NCI-H526 treated with DMSO at 0.1 percent for 48 hours (cell line): ENCODE data around the gene FGF11.

ENCODE experiments used
- DNase-seq: peaks from one replicate; lab custom pipeline; 2025; lab: John Stamatoyannopoulos, UW

FGF11 gene

DNA sequence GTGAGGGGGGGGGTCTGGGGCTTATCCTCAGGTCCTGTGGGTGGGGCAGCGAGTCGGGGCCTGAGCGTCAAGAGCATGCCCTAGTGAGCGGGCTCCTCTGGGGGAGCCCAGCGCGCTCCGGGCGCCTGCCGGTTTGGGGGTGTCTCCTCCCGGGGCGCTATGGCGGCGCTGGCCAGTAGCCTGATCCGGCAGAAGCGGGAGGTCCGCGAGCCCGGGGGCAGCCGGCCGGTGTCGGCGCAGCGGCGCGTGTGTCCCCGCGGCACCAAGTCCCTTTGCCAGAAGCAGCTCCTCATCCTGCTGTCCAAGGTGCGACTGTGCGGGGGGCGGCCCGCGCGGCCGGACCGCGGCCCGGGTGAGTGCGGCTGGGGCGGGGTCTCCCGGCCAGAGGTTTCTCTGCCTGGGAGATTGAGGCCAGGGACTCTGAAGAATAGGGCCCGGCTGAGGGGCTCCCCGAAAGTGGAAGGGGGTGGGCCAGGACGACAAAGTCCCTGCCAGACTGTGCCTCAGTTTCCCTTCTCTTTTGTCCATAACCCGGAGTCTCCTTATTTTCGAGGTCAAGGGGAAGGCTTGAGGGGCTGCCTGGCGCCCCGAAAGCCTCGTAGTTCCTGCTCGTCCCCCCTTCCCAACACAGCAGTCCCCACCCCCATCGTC is at the start of gene FGF11:
TSS of gene FGF11 (plus strand) at position 51 of the 651 bp plus-strand sequence. CDS start at position 160, 109 bp downstream.
- no peak for DNase-seq

DNA sequence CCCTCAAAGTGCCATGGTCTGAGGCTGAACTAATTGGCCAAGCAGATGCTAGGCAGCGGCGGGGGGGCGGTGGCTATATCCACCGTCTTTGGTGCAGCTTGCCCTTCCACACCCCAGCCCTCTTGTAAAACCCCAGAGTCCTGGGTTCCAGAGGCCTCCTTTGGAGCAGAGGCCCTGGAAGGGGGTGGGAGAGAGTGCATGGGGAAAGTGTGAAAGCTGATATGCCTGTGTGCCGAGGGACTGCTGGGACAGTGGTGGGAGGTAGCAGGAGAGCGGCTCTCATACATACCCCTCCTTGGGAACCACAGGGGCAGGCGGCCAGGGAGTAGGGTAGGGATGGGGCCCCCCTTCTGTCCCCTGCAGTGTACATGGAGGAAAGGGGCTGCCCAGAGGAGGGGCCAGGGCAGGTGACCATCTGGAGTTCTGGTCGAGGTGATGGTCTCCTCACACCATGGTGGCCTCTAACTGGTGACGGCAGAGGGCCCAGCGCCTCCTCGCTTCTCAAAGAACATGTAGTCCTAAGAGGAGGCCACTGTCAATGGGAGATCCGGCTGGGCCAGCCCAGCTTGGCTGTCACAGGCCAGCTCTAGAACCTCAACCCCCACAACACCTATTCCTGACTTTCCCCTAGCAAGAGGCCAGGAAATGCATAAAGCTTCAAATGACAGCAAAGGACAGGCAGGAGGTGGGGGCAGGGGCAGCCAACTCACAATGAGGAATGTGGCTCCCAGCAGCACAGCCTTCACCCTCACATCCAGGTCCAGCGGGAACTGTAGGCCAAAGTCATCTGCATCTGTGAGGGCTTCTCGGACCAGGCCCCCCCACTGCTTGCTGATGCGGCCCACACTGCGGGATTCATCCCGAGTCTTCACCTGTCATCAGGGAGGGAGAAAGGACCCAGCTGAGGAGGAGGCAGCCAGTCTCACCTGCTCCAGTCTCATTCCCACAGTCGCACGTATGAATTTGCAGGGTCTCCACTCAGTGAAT is 49.1 kb upstream of the FGF11 start:
- DNase-seq, result no peak

GRCh38 chr17:7391307-7391706 is 48.0 kb upstream of the FGF11 start:
- DNase-seq, result no peak

- no peak for DNase-seq
Observed at GRCh38 chr17:7392696-7393612, 46.4 kb upstream of the FGF11 start.

DNA sequence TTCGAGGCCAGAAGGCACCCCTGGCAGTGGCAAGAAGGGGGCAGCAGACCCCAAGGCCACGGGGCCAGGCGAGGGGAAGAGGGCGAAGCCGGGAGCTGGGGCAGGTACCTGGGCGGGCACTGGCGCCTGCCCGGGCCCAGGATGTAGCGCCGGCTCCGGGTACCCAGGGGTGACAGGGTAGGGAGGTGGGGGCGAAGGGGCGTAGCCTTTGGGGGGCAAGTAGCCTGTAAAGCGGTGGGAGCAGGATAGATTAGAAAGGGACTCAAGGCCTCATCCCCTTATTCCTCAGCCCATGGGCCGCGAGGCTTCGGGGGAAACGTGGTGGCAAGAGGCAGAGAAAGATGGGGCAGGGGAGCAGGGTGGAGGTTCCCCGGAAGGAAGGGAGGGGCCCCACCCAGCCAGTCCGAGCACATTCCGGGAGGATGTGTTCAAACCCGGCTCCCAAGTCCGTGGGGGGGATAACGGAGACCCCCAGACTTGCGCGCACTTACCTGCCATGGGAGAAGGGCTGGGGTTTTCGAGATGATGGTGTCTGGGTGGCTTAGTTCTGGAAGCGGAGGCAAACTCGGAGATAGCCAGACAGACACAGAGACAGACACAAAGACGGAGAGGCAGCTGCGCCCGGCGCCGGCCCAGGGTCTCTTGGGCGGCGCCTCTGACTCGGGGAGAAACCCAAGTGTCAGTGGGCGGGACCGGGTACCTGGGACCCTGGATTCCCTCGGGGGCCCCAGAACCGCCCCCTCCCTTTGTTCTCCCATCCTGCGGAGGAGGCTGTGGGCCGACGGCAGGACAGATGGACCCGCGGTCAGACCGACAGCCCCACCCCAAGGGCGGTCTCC is 45.5 kb upstream of the FGF11 start:
- DNase-seq, result no peak

DNA sequence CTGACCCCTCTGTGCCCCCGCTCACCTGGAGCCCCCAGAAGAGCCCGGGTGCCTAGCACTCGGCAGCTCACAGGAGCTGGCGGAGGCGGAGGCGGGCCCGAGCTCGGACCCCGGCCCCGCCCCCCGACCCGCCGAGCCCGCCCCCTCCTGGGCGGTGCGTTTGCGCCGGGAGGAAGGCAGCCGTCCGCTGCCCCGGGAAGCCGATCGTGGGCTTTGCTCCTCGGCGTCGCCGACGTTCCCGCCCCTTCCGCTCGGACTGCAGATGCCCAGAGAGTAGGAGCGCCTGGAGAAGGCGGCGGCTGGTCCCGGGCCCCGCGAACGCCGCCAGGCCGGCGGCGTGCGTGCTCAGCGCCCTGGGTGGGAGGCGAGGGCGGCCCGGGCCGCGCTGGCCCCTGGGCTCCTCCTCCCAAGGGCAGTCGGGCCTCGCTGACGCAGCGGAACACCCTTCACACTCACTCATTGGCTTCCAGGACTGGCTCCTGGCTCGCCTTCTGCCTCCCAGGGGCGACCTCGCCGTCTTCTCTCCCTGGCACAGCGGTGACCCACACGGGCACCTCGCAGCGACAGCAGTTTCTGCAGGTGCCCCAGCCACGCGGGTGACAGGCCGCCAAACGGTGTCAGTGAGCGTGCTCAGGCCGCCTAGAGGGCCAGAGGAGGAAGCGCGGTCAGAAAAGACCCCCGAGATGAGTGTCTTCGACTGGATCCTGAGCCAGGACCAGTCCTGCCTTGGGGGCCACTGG is 44.7 kb upstream of the FGF11 start, which contains the start of gene PLSCR3:
TSS of gene PLSCR3 (minus strand) at position 74 of the 740 bp plus-strand sequence. CDS start 415 bp downstream, outside the sequence.
- DNase-seq, result peak; percentile 33

- DNase-seq, result no peak
Observed at GRCh38 chr17:7396147-7396546, 43.2 kb upstream of the FGF11 start.

GRCh38 chr17:7398612-7399011 is 40.7 kb upstream of the FGF11 start:
- no peak for DNase-seq

DNA sequence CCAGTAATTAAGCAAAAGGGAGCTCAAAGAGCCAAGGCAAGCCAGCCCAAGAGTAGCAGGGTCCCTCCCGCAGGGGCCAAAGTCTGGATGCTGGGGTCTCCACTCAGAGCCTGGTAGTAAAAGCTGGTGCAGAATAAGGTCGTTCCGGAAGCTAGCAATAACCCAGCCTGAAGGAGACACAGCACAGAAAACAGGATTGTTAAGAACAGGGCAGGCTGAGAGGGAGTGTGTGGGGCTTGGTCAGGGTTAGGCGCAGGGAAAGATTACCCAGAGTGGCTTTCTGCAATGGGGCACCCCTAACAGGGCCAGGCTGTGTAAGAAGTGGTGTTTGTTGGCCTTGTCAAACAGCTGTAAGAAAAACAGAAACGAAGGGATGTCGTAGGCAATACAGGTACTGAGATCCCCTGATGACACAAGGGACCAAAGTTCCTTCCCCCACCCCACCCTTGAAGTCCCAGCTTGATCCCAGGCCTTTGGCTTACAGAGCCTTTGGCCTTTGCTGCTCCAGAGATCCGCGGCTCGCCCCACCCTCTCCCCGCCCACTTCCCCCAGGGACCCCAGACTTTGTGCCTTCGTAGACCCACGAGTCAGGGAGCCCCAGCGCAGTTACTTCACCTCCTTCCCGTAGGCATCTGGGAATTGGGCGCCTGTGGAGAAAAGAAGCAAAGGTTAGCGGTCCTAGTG is 36.1 kb upstream of the FGF11 start:
- no peak for DNase-seq

- no peak for DNase-seq
Observed at GRCh38 chr17:7403727-7403976, 35.7 kb upstream of the FGF11 start.

GRCh38 chr17:7403977-7404736 is 35.2 kb upstream of the FGF11 start, which contains the start of gene TMEM256:
Gene TMEM256, minus strand, starts transcription at chr17:7404097. Its CDS starts 13 bp downstream, at chr17:7404084.
- DNase-seq, result peak; percentile 92

- no peak for DNase-seq
Observed at GRCh38 chr17:7404737-7405349, 34.5 kb upstream of the FGF11 start.

DNA sequence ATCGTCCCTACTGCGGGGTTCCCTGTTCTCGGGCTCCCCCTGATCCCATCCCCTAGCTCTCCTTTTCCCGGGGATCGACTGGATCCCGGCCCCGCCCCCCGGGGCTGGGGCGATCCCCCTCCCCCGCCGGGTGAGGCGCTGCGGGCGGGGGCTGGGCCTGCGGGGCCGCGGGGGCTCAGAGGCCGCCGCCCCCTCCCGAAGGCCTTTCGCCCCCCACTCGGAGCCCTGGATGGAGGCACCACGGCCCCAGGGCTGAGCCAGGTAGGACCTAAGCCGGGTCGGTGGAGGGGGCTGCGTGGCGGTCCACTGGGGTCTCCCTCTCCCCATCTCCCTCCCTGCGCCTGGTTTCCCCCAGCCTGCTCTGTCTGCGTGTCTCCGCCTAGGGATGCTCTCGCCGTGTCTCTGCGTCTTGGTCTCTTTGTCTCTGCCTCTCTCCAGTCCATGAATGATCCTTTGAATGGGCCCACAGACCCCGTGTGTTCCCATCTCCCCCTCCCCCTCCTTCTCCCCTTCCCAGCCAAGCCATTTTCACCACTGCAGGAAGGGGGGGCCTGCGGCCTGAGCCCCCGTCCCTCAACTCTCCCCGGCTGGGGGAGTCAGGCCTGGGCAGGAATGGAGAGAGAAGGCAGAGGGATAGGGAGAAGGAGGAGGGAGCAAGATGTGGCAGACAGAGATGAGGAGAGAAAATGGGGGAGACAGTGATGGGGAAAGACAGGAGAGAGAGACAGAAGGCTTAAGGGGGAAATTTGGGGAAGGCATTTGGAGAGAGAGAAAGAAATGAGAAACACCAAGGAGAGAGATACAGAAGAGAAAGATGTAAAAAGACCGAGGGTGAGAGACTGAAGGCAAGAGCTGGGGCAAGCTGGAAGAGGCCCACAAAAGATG is 33.7 kb upstream of the FGF11 start:
- no peak for DNase-seq

DNA sequence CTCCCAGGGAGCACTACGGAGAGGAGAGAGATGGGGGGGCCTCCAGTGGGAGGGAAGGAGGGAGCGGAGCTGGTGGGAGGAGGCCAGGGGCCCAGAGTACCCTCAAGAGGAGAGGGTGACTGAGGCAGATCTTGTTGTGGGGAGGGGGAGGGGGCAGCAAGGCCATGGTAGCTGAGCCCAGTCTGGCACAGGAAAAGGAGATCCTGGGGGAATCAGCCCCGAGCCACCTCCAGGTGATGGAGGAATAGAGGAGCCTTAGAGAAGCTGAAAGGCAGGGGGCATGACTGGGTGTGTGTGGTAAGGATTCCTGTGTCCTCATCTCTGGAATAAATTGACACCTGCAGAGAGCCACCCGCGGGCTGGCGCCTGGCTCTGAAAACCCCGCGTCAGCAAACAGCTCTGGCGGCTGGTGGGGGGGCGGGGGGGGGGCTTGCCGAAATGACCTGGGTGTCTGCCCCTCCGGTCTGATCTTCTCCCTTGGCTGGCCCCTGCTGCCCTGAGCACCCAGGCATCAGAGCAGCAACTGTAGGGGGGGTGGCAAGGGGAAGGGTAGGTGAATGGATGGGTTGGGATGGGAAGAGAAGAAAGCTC is 33.0 kb upstream of the FGF11 start:
- no peak for DNase-seq

GRCh38 chr17:7407082-7407481 is 32.2 kb upstream of the FGF11 start:
- DNase-seq, result no peak

DNA sequence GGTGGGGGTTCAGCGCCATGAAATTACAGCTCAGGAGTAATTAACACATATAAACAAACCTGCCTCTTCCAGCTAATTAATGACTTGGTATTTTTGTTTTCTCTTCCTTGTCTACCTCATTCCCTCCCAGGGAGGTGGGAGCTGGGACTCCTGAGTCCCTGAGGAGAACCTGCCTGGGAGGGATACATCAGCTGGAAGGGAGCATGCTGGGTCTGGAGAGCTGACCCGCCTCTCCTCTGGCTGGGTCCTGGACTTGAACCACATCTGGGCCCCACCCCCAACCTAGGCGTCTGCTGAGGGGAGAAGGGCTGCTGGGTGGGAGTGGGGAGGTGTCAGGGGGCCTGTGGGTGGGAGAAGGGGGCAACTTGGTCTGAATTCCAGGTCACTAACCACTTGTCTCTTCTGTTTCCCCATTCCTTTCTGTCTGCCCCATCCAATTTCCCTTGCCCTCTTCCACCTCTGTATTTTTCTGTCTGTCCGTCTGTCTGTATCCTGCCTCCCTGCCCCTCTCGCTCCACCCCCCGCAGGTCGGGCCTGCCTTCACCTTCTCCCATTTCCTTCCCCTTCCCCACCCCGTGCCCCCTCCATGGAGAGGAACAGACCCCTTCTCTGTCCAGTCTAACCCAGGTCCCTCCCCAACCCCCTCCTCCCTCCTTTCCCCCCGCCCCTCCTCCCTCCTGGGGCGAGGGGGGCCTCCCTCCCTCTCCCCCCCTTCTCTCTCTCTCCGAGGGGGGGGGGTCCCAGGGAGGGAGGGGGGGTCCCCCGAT is 31.6 kb upstream of the FGF11 start, which contains the start of gene NLGN2:
TSS of gene NLGN2 (plus strand) at position 361 of the 767 bp plus-strand sequence. CDS start 411 bp downstream, outside the sequence.
- DNase-seq, result no peak
